NB4 (cell line): Measurements from ENCODE around the gene FASLG.

Source experiments
- DNase-seq: peaks from one replicate; pipeline ENCODE4 v3.0.0; 2010; ENCODE audit warnings: low read depth
- H3K4me3 ChIP-seq: one replicate; pipeline ENCODE4 v1.5.1; 2011; ENCODE audit warnings: mild to moderate bottlenecking, low read depth, low read length, moderate library complexity
- MYC ChIP-seq: IDR thresholded peaks from 2 replicates; pipeline ENCODE4 v1.6.1; 2011; ENCODE audit warnings: low read depth, low read length
- POLR2A ChIP-seq: IDR thresholded peaks from 2 replicates; pipeline ENCODE4 v1.6.1; 2011; ENCODE audit warnings: mild to moderate bottlenecking; ENCODE audit not compliant: insufficient read length; ENCODE audit errors: extremely low read depth
- TF ChIP-seq, protein P1 (sequence below): IDR thresholded peaks from 2 replicates; pipeline ENCODE4 v1.6.1; 2011; ENCODE audit warnings: low read depth, low read length
- TF ChIP-seq, protein P2 (sequence below): IDR thresholded peaks from one replicate; pipeline ENCODE4 v1.5.1; 2012; ENCODE audit warnings: low read depth, low read length

FASLG gene

DNA sequence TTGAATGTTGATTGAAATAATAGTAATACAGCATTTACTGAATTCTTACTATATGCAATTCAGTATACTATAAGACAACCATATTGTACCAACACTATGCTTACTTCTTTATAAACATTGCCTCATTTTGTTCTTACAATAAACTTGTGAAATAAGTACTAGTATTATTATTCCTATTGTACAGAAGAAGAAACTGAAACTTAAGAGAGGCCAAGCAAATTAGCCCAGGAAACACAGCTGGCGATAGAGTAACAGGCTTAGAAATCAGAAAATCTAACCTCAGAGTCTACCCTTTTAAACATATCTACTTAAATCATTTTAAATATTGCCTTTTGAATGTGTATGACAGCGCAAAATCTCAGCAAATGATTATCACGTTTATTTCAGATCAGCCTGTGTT lies 41.7 kb downstream of the FASLG start:
- TF ChIP-seq POLR2A (no peak), MYC (no peak)
- TF ChIP-seq, protein P1, sequence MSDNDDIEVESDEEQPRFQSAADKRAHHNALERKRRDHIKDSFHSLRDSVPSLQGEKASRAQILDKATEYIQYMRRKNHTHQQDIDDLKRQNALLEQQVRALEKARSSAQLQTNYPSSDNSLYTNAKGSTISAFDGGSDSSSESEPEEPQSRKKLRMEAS, result no peak
- H3K4me3 ChIP-seq, result no peak overlapping the region

DNA sequence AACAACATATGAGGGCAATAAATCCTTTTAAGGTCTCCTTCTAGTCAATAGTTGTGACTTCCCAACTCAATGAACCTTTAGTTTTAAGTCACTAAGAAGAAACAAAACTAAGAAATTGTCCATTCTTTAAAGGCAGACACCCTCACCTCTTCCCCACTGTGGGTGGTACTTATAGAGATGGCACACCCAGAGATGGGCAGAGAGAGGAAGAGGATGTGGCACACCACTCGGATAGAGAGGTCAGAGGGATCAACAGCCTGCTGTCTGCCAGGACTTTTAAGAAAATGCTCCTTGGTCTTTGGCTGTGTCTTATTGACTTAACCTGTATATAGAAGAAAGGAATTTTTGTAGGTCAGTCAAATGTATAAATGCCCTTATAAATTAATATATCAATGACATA lies 45.1 kb downstream of the FASLG start:
- TF ChIP-seq, protein P2, sequence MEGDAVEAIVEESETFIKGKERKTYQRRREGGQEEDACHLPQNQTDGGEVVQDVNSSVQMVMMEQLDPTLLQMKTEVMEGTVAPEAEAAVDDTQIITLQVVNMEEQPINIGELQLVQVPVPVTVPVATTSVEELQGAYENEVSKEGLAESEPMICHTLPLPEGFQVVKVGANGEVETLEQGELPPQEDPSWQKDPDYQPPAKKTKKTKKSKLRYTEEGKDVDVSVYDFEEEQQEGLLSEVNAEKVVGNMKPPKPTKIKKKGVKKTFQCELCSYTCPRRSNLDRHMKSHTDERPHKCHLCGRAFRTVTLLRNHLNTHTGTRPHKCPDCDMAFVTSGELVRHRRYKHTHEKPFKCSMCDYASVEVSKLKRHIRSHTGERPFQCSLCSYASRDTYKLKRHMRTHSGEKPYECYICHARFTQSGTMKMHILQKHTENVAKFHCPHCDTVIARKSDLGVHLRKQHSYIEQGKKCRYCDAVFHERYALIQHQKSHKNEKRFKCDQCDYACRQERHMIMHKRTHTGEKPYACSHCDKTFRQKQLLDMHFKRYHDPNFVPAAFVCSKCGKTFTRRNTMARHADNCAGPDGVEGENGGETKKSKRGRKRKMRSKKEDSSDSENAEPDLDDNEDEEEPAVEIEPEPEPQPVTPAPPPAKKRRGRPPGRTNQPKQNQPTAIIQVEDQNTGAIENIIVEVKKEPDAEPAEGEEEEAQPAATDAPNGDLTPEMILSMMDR, result no peak
- no peak for TF ChIP-seq MYC
- TF ChIP-seq, protein P1, result no peak
- TF ChIP-seq POLR2A, result no peak
- no peak for DNase-seq
- no peak overlapping the region for H3K4me3 ChIP-seq

More for the DNA sequence above, 41.7 kb downstream of the FASLG start:
- no peak for DNase-seq

DNA sequence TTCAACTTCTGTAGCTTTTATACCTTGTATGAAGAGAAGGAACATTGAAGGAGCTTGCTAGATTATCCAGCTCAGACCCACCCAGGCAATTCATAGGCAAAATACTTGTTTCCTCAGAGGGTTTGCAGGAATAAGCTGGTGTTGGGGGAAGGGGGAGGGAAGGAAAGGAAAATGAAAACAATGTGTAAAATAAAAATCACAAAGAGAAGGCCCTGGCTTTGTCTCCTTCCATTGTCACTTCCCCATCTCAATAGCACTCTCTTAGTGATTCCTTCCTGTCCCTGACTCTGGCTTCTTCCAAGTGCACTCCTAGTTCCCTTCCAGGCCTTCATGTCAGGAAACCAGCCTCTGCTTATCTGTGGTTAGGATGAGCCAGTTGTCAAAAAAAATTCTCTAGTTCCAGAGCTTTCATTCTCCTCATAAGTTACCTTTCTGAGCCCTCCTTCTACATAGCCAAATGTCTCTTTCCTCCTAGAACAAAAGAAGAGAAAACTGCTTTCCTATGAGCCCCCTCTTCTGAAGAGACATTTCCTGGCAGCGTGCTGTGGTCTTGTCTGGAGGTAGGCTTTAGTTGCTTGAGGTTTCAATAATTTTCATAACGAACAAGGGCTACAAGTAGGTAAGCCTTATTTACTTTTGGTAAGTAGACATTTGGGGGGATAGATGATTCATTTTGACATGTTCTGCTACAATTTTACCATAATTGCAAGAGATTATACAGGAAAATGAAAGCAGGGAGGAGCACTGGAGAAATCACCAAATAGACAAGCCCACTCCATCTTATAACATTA lies 45.7 kb downstream of the FASLG start:
- no peak overlapping the region for H3K4me3 ChIP-seq
- DNase-seq, result no peak
- no peak for TF ChIP-seq MYC
- TF ChIP-seq, protein P1, result no peak

DNA sequence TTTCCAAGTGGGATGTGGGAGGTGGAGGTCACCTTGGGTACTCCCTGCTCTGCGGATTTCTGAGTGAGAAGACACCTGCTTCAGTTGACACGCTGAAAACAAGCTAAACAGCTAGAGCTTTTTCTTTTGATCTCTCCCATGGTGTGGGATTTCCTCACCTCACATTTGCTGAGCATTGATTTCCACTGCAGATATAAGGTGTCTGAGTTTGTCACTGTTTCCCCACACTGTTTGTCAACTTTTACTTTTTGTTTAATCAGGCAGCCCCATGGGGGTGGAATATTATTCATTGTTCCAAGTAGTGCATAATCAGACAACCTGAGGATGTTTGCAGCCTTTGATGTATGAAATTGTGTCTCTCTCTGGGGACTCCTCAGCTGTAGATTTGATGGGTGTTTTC lies 49.5 kb downstream of the FASLG start:
- H3K4me3 ChIP-seq, result no peak overlapping the region
- TF ChIP-seq MYC (no peak), POLR2A (no peak)
- TF ChIP-seq, protein P1, result no peak
- TF ChIP-seq, protein P2, result no peak
- DNase-seq, result no peak

DNA sequence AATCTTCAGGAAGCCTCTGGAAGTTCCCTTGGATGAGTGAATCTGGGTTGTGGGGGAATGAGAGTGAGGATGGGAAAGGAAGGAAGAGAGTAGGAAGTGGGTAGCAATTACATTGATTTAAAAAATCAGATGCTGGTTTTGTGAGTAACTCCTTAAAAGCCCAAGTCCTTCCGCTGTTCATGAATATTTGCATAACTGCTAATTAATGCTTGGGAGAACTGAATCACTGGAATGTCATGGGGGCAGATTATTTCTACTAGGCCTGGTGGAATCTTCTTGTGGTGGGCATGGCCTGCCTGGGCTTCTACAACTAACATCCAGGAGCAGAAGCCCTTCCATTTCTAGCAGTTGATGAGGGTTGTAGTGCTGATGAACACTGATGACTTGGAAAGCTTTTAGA lies 52.7 kb downstream of the FASLG start:
- DNase-seq, result no peak
- TF ChIP-seq, protein P1, result no peak
- no peak for TF ChIP-seq POLR2A
- TF ChIP-seq MYC, result no peak
- TF ChIP-seq, protein P2, result no peak
- no peak overlapping the region for H3K4me3 ChIP-seq

DNA sequence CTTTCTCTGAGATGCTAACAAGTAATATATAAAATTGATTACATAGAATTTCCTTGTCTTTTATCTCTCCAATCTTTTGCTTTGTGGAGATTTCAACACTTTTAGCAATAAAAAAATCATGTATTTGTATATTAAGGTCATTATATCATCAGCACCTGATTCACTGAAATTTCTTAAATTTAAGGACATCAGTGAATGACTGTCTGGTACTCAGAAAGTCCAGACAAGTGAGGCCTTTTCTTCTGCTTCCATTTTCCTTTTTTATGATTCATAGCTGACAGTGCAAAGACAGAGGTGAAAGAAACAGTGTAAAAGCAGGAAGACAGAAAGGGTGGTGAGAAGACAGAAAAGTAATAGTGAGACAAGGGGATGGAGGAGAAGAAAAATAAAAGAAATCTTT lies 54.6 kb downstream of the FASLG start:
- TF ChIP-seq POLR2A, result no peak
- TF ChIP-seq, protein P1, result no peak
- TF ChIP-seq MYC, result no peak
- TF ChIP-seq, protein P2, result no peak
- no peak for DNase-seq
- H3K4me3 ChIP-seq, result no peak overlapping the region
